NCI-H2107 treated with DMSO at 0.1 percent for 48 hours (cell line): ENCODE results near the gene OR5C1.
A peak's percentile ranks its signal among the peaks of the same experiment; 100 is the strongest.
"Not testable (repeated sequence)": the region's sequence is repeated elsewhere in the genome, so short reads cannot be mapped to it uniquely, and the experiment has no call there.

Source experiments
- DNase-seq: peaks from one replicate; lab custom pipeline; 2025; ENCODE audit not compliant: unreplicated experiment; lab: John Stamatoyannopoulos, UW

The OR5C1 gene

GRCh38 chr9:122810306-122810946, 21.7 kb downstream of the OR5C1 start:
- peak; percentile 54 for DNase-seq

- no peak for DNase-seq
Measured at GRCh38 chr9:122812736-122813135, 24.0 kb downstream of the OR5C1 start.

GRCh38 chr9:122814545-122814944, 25.8 kb downstream of the OR5C1 start:
- no peak for DNase-seq

- DNase-seq: no peak
Measured at GRCh38 chr9:122815544-122815943, 26.8 kb downstream of the OR5C1 start.

GRCh38 chr9:122816163-122816867, 27.6 kb downstream of the OR5C1 start:
- no peak for DNase-seq

GRCh38 chr9:122819326-122819725, 30.6 kb downstream of the OR5C1 start:
- no peak for DNase-seq

GRCh38 chr9:122819791-122820489, 31.2 kb downstream of the OR5C1 start:
- no peak for DNase-seq

- no peak for DNase-seq
Measured at GRCh38 chr9:122820490-122820845, 31.7 kb downstream of the OR5C1 start.

- DNase-seq: no peak
Measured at GRCh38 chr9:122821278-122821943, 32.7 kb downstream of the OR5C1 start.

GRCh38 chr9:122822056-122822455, 33.3 kb downstream of the OR5C1 start:
- no peak for DNase-seq

GRCh38 chr9:122822938-122823337, 34.2 kb downstream of the OR5C1 start:
- no peak for DNase-seq

- DNase-seq: peak; percentile 40
Measured at GRCh38 chr9:122827761-122828093, 39.0 kb downstream of the OR5C1 start.

GRCh38 chr9:122828965-122829284, 40.2 kb downstream of the OR5C1 start:
- DNase-seq: not testable (repeated sequence)

GRCh38 chr9:122832194-122832593, 43.5 kb downstream of the OR5C1 start:
- no peak for DNase-seq

- DNase-seq: no peak
Measured at GRCh38 chr9:122835313-122835731, 46.6 kb downstream of the OR5C1 start.

GRCh38 chr9:122837266-122837850, 48.6 kb downstream of the OR5C1 start:
- no peak for DNase-seq

- DNase-seq: not testable (repeated sequence)
Measured at GRCh38 chr9:122838441-122838840, 49.7 kb downstream of the OR5C1 start.
